Ovary (tissue), 9 donors: ENCODE measurements around the gene ELAVL1. TPM values are rescaled to one million over a fixed set of nuclear protein-coding genes. Genes with fewer than 3 reads are reported as not detected.
"Not testable (repeated sequence)": the region's sequence is repeated elsewhere in the genome, so short reads cannot be mapped to it uniquely, and the experiment has no call there.

Experiments
- DNase-seq, 5 donors: peaks; one replicate each; pipeline ENCODE4 v3.0.0-alpha.2; 2019 to 2020
- H3K27ac ChIP-seq, 2 donors: fragments of 200-600 bp; one replicate each; pipeline versions ENCODE4 v1.5.1 to v1.8.0; 2019 to 2022
- H3K27me3 ChIP-seq: fragments of 200-600 bp; one replicate; pipeline ENCODE4 v1.8.0; 2022
- H3K36me3 ChIP-seq: fragments of 200-600 bp; sonication (generic); one replicate; pipeline ENCODE4 v1.5.1; 2019
- H3K4me1 ChIP-seq: one replicate; pipeline ENCODE4 v1.8.1; 2013; ENCODE audit warnings: mild to moderate bottlenecking, moderate library complexity; ENCODE audit not compliant: insufficient read depth
- H3K4me3 ChIP-seq: fragments of 200-600 bp; sonication (generic); one replicate; pipeline ENCODE4 v1.5.1; 2017
- H3K9me3 ChIP-seq, 2 donors: fragments of 200-600 bp in 1 of 2; sonication (generic) in 1 of 2; one replicate each; pipeline versions ENCODE4 v1.5.1 to v1.8.1; 2013 to 2019; ENCODE audit warnings: mild to moderate bottlenecking in 1 of 2, moderate library complexity in 1 of 2
- CTCF ChIP-seq, 3 donors: fragments of 450-650 bp in 2 of 3; fragments of 200-600 bp in 1 of 3; IDR thresholded peaks; one replicate each; pipeline versions ENCODE4 v1.5.1 to v1.8.0; 2016 to 2022; ENCODE audit warnings: antibody characterized with exemption in 3 of 3, mild to moderate bottlenecking in 1 of 3
- EP300 ChIP-seq: sonication (generic); formaldehyde crosslinking; IDR thresholded peaks from one replicate; pipeline ENCODE4 v1.6.1; 2017; ENCODE audit warnings: antibody characterized with exemption
- POLR2A ChIP-seq: fragments of 450-650 bp; IDR thresholded peaks from one replicate; pipeline ENCODE4 v1.6.1; 2017; ENCODE audit warnings: antibody characterized with exemption, mild to moderate bottlenecking, moderate library complexity
- WGBS, 3 donors: extraction: QIAGEN DNeasy Blood & Tissue Kit in 1 of 3; methylation state at CpG; one replicate each; pipeline versions ENCODE4 v1.1.5 to v1.1.7; 2013 to 2017; 5-methylcytosine and 5-hydroxymethylcytosine counted together
- intact Hi-C, 4 donors: fragments of 100-400 bp; cut with DNase I; formaldehyde crosslinking; loops; one replicate each; pipeline versions ENCODE4 v1.11.0 to v1.15.1; 2022 to 2023
- polyA plus RNA-seq, 2 donors: library from polyadenylated mRNA; stranded (reverse); fragments of 200-250 nt in 1 of 2; fragments of 350-450 nt in 1 of 2; fragmentation: Illumina TruSeq in 1 of 2; extraction: RNeasy Lipid Tissue Mini Kit (QIAGEN cat#74804) in 1 of 2; gene quantifications; one replicate each; pipeline ENCODE4 v1.2.3, GENCODE V29; 2013 to 2014
- total RNA-seq, 7 donors: library from RNA; depleted of rRNA in 2 of 7; stranded (reverse); fragments of >200 nt in 2 of 7; fragmentation: NEBNext Ultra II Directional in 3 of 7; extraction: Animal tissue kit (Norgen Biotek cat#: 25700) in 3 of 7; gene quantifications; one replicate each; pipeline versions ENCODE4 v1.1.0 to v1.2.4, GENCODE V29; 2016 to 2023
- donor health status: DM: no; HTN: no; CAD: no; lungs with moderate emphysema.
- donor health status: DM: no; HTN: no; CAD: no.
- donor health status: Bipolar disorder and iron deficiency.
- donor health status: DM: yes; HTN: yes; CAD: no.
- donor health status: DM: no; HTN: no; CAD: no.
- donor health status: DM: yes; HTN: yes; CAD: no.

ELAVL1 gene
- total and polyA plus RNA-seq, 9 donors, result 13.8 to 78.4 (median 63.5) TPM

GRCh38 chr19:8034178-8034525 is 28.7 kb upstream of the ELAVL1 start:
- no peaks in the 10 kb centered on the region for H3K4me1 ChIP-seq
- H3K27me3 ChIP-seq, result no peaks in the 10 kb centered on the region
- TF ChIP-seq EP300 (no peak), CTCF (IDR thresholded peaks at IDR 0.05) (no peak)
- H3K36me3 ChIP-seq, result no peaks in the 10 kb centered on the region
- 74 to 82% (median 77%) methylated on average over 6 of the region's 6 CpGs for WGBS, 3 donors
- no peak for DNase-seq
- intact Hi-C loops, result no loop called here
- H3K27ac ChIP-seq, result no peak overlapping the region
- no peaks in the 10 kb centered on the region for H3K9me3 ChIP-seq
- no peak overlapping the region for H3K4me3 ChIP-seq

DNA sequence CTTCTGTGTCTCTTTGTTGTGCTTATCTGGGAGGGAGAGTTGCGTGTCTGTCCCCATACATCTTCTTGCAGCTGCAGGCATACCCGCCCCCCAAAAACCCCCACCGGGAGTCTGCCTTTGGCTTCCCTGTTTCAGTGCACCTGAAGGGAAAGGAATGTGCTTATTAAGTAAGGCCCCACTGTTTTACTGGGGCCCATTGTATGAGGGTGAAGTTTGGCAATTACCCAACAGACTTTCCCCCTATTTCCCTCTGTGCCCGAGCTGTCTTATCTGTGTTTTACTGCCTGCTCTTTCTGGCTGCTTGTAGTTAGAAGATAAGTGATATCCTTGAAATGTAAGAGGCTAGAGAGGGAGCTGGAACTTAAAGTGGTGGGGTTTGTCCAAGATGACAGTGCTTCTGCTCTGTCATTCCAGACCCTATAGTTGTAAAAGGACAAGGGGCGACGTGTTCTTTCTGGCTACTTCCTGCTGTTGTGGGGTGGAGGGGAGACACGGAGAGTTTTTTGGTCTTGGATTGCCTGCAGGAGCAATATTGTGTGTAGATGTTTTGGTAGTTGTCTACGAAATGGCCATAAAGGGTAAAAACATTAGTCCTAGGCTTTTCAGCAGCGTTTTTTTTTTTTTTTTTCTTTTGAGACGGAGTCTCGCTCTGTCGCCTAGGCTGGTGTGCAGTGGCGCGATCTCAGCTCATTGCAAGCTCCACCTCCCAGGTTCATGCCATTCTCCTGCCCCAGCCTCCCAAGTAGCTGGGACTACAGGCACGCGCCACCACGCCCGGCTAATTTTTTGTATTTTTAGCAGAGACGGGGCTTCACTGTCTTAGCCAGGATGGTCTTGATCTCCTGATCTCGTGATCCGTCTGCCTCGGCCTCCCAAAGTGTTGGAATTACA is 28.1 kb upstream of the ELAVL1 start:
- H3K9me3 ChIP-seq, H3K27ac ChIP-seq, H3K4me3 ChIP-seq, intact Hi-C loops, H3K4me1 ChIP-seq, DNase-seq, H3K36me3 ChIP-seq, H3K27me3 ChIP-seq: not testable (repeated sequence)
- 56 to 67% (median 57%) methylated on average over 22 of the region's 22 CpGs for WGBS, 3 donors

DNA sequence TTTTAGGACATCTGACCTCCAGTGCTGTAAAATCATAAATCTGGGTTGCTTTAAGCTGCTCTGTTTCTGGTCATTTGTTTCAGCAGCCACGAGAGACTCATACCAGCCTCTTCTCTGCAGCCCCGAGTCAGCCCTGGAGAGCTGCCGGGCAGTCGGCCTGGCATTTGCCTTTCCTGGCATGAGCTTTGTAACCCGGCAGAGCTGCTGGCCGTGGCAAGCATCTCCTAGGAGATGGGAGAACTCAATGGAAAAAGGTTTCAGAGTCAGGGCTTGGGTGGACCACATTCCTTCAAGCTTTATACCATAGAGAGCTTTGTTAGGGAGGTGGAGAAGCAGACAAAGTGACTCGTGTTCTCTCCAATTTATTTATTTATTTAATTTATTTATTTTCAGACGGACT is 25.5 kb upstream of the ELAVL1 start:
- intact Hi-C loops, result no loop called here
- H3K4me3 ChIP-seq, result no peak overlapping the region
- WGBS, 3 donors, result 68 to 84% (median 84%) methylated on average over 8 of the region's 8 CpGs

GRCh38 chr19:8028951-8029491 is 23.6 kb upstream of the ELAVL1 start:
- Histone ChIP-seq H3K4me3 (no peak overlapping the region), H3K4me1 (no peaks in the 10 kb centered on the region), H3K27me3 (no peaks in the 10 kb centered on the region), H3K36me3 (no peaks in the 10 kb centered on the region), H3K27ac (no peak overlapping the region), H3K9me3 (no peaks in the 10 kb centered on the region)
- DNase-seq, result no peak
- TF ChIP-seq EP300, result no peak
- no peak for TF ChIP-seq CTCF (IDR thresholded peaks at IDR 0.05)
- TF ChIP-seq POLR2A, result no peak
- intact Hi-C loops, result no loop called here
- 14 to 21% (median 15%) methylated on average over 12 of the region's 12 CpGs for WGBS, 3 donors

More for the DNA sequence above, 25.5 kb upstream of the ELAVL1 start:
- Histone ChIP-seq H3K9me3 (no peaks in the 10 kb centered on the region), H3K27me3 (no peaks in the 10 kb centered on the region), H3K27ac (no peak overlapping the region), H3K4me1 (no peaks in the 10 kb centered on the region), H3K36me3 (no peaks in the 10 kb centered on the region)
- TF ChIP-seq POLR2A (no peak), EP300 (no peak), CTCF (IDR thresholded peaks at IDR 0.05) (no peak)
- no peak for DNase-seq

GRCh38 chr19:8025316-8025715 is 19.9 kb upstream of the ELAVL1 start:
- WGBS, 3 donors, result 82 to 90% (median 86%) methylated on average over 5 of the region's 5 CpGs
- Histone ChIP-seq H3K36me3 (no peaks in the 10 kb centered on the region), H3K27me3 (no peaks in the 10 kb centered on the region), H3K9me3 (no peaks in the 10 kb centered on the region), H3K4me3 (no peak overlapping the region), H3K27ac (no peak overlapping the region), H3K4me1 (no peaks in the 10 kb centered on the region)
- no peak for TF ChIP-seq POLR2A
- DNase-seq, result no peak
- intact Hi-C loops, result no loop called here

DNA sequence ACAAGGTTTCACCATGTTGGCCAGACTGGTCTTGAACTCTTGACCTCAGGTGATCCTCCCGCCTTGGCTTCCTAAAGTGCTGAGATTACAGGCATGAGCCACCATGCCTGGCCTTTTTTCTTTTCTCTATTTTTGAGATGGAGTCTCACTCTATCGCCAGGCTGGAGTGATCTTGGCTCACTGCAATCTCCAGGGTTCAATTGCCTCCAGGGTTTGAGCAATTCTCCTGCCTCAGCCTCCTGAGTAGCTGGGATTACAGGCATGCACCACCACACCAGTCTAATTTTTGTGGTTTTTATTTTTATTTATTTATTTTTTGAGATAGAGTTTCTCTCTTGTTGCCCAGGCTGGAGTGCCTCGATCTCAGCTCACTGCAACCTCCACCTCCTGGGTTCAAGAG is 18.8 kb upstream of the ELAVL1 start:
- 91 to 94% (median 91%) methylated on average over 3 of the region's 3 CpGs for WGBS, 3 donors
- DNase-seq, H3K4me1 ChIP-seq, H3K4me3 ChIP-seq, H3K36me3 ChIP-seq, intact Hi-C loops, H3K9me3 ChIP-seq, H3K27ac ChIP-seq, H3K27me3 ChIP-seq: not testable (repeated sequence)
